GM21529 (cell line): ENCODE results near the gene CCR5.
A peak's percentile ranks its signal among the peaks of the same experiment; 100 is the strongest.
"Not testable (repeated sequence)": the region's sequence is repeated elsewhere in the genome, so short reads cannot be mapped to it uniquely, and the experiment has no call there.

ENCODE experiments used
- ATAC-seq: cut with Tn5 transposase; IDR thresholded peaks from one replicate; pipeline ENCODE4 v1.9.1; 2021; ENCODE audit not compliant: unreplicated experiment

Gene CCR5

DNA sequence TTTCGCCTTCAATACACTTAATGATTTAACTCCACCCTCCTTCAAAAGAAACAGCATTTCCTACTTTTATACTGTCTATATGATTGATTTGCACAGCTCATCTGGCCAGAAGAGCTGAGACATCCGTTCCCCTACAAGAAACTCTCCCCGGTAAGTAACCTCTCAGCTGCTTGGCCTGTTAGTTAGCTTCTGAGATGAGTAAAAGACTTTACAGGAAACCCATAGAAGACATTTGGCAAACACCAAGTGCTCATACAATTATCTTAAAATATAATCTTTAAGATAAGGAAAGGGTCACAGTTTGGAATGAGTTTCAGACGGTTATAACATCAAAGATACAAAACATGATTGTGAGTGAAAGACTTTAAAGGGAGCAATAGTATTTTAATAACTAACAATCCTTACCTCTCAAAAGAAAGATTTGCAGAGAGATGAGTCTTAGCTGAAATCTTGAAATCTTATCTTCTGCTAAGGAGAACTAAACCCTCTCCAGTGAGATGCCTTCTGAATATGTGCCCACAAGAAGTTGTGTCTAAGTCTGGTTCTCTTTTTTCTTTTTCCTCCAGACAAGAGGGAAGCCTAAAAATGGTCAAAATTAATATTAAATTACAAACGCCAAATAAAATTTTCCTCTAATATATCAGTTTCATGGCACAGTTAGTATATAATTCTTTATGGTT, at the start of gene CCR5:
Gene CCR5, plus strand, starts transcription at position 108 of the 680 bp plus-strand sequence. CDS start 1,957 bp downstream, outside the sequence.
- ATAC-seq: no peak

DNA sequence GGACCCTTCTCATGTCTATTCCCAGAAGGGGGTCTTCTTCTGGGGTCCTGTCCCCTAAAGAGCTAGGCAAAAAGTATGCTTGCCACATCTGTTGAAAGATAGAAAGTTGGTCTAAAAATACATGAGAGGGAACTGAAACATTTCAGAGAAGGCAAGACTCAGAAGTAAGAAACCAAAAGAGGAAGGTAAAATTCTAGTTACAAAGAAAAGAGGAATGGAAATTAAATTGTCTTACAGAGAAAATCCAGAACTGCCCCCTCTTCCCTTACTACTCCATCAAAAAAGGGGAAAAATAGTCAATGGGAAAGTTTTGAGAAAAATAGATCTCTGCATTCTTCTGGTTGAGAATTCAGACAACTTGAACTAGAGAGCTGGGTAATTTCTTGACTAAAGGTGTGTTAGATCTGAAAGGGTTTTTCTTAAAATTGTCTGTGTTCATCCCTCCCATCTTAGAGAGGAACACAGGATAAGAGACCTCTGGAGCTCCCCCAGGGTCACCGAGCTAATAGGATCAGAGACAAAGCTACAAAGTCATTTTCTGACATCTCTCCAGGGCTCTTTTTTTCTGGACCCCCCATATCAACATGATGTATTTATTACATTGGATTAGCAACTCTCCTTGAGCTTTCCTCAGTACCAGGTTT, 49.2 kb upstream of the CCR5 start:
- ATAC-seq: peak; percentile 75

DNA sequence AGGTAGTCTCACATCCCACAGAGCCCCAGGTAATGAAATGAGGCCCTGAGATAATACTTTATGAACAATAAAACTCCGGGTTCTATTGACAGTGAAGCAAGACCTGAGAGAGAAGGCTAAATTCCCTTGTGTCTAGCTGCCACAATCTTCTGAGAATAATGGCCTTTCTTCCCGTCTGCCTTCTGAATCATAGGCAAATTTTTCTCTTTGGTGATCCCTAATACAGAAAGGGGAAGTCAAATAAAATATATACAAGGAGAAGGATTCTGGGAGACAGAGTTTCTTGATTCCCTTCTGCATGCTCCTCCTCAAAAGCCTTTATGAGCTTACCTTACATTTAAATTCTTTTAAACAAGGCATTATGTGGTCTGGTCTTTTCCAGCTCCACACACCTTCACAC, 46.7 kb upstream of the CCR5 start:
- no peak for ATAC-seq

DNA sequence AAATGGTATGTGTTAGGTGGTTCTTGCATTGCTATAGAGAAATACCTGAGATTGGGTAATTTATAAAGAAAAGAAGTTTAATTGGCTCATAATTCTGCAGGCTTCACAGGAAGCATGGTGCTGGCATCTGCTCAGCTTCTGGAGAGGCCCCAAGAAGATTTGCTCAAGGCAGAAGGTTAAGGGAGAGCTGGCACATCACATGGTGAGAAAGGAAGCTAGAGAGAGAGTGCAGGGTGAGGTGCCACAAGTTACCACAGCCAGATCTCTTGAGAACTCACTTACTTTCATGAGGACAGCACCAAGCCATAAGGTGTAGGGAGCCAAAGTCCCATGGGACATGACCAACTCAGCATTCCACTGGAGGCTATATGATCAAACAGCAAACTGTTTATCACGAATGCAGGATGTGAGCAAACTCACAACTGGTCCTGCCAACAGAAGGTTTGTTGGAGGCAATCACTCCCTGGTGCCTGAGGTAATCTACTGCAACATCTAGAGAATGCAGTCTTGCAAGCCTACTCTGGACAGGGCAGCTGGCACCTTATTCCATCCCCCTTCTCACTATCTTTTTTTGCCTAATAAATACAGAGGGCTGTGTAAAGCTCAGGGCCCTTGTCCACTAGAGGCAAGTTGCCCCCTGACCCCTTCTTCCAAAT, 45.0 kb upstream of the CCR5 start:
- no peak for ATAC-seq

DNA sequence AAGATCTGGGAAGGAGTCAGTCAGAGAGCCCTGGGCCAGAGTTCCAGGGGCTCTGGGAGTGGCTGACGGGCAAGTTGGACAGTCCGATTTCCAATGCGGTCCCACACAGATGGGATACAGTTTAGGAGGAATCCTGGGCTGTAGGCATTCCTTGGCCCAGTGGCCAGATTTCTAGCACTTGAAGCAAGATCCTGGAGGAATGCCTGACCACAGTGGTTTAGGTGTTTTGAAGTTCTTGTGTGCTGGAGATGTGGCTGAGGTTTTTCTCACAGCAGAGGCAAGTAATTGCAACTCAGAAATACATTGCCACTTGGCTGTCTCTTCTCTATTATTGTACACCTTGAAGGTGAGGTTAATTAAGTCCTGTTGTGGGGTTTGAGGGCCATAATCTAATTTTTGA, 40.1 kb upstream of the CCR5 start:
- not testable (repeated sequence) for ATAC-seq

DNA sequence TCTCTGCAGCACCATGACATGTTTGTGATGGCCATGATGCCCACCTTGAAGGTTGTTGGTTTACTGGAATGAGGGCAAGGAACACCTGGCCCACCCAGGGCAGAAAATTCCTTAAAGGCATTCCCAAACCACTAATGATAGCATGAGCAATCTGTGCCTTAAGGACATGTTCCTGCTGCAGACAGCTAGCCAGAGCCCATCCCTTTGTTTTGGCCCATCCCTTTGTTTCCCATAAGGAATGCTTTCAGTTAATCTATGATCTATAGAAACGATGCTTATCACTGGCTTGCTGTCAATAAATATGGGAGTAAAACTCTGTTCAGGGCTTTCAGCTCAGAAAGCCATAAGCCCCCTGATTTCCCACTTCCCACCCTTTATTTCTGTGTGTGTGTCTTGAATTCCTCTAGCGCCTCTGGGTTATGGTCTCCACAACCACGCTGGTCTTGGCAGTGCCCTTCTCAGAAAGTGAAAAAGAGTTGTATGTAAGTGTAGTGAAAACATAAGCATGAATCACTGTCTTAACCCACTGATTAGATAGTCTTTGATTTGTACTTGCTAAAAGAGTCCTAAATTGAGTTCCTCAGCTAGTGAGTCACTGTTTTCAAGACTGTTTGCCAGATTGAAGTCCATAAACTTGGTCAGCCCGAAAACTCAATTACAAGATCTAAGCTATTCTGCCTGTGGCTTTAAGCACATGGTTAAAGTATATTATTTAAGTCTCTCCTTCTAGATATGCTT, 35.8 kb upstream of the CCR5 start:
- ATAC-seq: no peak

DNA sequence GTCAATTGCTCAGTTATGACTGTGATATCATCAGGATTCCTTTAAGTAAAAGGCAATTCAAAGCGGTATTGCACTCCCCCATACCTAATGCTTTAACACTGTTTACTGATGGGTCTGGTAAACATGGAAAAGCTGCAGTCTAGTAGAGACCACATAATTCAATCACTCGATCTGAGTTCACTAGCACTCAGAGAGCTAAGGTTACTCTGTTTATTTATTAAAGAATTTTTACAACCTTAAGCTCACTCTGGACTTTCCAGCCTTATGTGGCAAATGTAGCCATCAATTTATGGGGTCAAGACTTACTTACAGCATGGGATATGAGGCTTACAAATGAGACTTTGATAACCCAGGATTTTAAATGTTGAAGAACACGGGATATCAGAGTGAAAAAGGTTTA, 35.2 kb upstream of the CCR5 start:
- no peak for ATAC-seq

DNA sequence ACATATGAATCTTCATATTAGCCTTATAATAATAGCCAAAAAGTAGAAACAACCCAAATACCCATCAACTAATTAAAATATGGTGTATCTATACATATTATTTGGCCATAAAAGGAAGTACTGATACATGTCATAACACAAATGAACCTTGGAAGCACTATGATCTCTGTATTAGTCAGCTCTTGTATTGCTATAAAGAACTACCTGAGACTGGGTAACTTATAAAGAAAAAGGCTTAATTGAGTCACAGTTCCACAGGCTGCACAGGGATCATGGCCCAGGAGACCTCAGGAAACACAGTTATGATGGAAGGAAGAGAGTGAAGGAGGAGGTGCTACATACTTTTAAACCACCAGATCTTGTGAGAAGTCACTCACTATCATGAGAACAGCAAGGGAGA, 32.8 kb upstream of the CCR5 start:
- ATAC-seq: no peak

DNA sequence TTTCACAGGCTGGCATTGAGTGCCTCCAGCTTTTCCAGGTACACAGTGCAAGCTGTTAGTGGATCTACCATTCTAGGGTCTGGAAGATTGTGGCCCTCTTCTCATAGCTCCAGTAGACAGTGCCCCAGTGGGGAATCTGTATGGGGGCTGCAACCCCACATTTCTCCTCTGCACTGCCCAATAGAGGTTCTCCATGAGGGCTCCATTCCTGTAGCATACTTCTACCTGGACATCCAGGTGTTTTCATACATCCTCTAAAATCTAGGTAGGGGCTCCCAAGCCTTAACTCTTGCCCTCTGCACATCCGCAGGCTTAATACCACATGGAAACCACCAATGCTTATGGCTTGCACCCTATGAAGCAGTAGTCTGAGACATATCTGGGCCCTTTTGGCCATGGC, 31.9 kb upstream of the CCR5 start:
- no peak for ATAC-seq

DNA sequence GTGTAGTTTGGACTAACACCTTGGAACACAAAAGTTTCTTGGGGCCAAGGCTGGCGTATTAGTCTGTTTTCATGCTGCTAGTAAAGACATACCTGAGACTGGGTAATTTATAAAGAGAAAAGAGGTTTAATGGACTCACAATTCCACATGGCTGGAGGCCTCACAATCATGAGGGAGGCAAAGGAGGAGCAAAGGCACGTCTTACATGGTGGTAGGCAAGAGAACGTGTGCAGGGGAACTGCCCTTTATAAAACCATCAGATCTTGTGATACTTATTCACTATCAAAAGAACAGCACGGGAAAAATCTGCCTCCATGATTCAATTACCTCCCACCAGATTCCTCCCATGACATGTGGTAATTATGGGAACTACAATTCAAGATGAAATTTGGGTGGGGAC, 26.3 kb upstream of the CCR5 start:
- ATAC-seq: no peak

DNA sequence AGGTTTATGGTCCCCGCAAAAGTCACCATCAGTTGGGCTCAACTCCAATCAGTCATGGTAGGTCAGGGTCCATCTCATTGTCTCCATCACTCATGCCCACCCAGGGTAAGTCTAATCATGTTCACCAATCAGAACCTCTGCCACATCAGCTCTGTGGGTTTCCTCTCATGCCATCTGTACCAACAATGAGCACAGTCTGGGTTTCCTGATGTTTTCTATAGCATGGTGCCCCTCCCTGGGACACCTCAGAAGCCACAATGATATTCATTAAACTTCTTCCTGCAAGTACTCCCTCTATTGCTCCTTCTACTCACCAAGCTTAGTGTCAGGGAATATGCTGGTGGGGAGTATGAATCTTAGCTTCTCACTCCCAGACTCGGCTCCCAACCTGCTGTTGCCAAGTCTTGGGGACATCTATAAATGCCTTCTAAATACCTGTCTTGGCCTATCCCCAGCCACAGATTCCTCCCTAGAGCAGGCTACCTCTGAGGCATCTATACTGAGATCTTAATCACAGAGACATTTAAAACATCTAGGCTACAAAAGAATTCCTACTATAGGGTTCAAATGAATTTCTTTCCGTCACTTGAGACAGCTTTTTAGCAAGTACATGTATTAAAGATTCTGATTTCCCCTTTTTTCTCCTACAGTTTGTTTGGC, 21.8 kb upstream of the CCR5 start:
- ATAC-seq: no peak

DNA sequence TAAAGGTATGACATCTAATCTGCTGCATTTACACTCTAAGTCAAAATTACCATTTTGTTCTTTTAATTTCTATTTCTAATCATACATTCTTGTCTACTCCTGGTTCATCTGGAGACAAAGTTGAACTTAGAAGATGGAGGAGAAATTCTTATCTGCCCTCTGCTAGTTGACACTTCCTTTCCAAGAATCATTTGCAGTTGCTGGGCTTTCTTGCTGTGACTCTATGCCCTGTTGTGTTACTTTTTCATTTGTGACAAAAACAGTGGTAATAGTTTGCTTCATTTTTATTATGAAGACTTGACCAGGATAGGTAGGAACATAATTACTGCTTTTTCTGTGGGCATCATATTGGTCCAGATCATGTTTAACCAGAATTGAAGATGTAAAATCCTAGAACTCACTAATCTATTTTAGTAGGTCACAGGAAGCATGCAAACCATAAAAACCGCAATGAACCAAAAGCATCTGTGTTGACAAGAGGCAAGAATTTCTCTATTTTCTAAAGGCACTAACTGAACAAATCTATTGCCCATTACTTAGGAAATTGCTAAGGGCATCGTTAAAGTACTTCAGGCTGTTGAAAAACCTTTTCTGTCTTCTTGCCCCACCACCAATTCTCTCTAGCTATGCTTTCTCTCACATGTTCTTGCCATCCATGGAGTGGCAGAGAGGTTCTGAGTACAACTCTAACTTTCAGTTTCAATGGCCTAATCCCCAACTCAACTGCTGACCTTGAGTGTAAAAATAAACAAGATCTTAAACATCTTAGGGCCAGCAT, 21.1 kb upstream of the CCR5 start:
- peak; percentile 79 for ATAC-seq

DNA sequence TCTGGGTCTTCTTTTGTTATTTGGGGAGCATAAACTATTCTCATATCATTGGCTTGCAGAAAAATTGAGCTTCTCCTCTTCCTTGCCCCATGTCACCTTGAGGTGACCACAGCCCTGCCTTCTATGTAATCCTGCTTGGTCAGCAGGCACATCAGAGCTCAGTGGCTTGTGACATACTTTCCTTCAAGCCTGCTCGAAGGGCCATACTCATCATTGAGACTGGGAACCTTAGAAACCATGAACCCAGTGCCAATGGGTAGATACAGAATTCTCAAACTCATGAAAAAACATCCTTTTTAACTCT, 20.5 kb upstream of the CCR5 start:
- ATAC-seq: peak; percentile 40

DNA sequence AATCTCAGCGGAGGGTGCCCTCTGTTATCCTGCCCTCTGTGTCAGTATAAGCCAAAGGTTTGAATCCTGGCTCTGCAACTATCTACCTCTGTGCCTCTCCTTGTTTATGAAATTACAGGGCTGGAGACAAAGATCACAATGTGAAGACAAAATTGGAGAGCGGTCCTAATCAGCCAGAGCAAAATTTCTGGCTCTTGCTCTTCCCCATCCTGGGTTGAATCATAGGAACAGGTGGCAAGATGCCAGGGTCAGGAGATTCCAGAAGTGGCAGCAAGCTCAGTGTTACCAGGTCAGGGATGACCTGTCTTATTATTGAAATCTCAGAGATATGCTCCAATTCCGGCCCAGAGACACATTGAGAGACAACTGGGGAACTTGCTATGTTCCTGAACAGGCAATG, 19.1 kb upstream of the CCR5 start:
- no peak for ATAC-seq

DNA sequence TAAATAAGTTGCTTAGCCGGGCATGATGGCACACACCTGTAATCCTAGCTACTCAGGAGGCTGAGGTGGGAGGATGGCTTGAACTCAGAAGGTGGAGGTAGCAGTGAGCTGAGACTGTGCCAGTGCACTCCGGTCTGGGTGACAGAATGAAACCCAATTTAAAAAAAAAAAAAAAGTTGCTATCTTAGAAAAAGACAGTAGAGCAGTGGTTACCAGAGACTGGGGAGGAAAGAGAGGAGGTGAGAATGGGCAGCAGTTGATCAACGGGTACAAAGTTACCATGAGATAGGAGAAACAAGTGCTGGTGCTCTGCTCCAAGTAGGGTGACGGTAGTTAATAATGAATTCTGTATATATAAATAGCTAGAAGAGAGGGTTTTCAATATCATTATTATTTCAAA, 17.7 kb upstream of the CCR5 start:
- no peak for ATAC-seq

DNA sequence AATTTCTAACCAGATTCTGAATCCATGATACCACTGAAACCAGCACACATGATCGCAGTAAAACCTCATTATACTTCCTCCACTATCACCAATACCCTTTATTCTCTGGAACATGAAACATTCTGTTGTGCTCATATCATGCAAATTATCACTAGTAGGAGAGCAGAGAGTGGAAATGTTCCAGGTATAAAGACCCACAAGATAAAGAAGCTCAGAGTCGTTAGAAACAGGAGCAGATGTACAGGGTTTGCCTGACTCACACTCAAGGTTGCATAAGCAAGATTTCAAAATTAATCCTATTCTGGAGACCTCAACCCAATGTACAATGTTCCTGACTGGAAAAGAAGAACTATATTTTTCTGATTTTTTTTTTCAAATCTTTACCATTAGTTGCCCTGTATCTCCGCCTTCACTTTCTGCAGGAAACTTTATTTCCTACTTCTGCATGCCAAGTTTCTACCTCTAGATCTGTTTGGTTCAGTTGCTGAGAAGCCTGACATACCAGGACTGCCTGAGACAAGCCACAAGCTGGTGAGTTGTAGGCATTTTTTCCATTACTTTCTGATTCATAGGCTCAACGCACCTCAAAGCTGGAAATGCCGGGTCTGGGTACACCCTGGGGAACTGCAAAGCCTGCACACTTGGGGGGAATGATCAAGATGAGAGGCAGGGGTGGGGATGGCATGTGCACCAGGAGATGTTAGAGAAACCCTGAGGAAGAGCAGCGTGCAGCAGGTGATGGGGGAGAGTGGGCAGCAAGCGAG, 16.9 kb upstream of the CCR5 start, which contains the start of gene CCR2:
Gene CCR2, plus strand, starts transcription at position 465 of the 764 bp plus-strand sequence. CDS start 3,417 bp downstream, outside the sequence.
- ATAC-seq: no peak

DNA sequence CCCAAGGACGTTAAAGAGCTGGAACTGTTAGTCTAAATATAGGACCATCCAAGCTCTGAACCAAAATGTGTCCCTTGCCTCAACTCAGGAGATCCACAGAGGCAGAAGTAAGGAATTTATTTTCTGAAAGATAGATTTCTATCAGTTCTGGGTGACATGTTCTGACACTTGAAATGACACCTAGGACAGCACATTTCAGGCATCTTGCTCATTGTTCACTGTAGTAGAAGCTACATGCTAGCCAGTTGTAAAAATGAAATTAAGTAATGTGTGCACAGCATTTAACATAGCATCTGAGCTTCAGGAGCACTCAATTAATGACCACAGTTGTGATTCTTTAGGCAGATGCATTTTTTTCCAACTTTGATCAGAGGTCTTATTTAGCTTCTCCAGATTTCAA, 16.3 kb upstream of the CCR5 start:
- ATAC-seq: no peak

DNA sequence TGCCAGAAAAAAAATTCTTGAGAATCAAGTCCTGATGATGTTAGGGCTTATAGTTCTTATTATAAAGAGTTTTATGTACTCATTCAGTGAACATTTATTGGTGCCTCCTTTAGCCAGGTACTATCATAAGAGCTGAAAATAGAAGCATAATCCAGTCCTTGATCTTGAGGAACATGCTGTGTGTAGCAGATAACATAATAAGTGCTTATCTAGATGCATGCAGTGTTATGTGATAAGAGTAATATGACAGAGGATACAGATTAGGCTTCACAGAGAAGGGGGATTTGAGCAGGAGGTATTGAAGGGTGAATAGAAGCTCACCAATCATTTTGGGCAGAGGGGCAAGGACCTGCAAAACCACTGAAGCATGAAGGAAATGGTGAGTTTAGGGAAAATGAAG, 15.8 kb upstream of the CCR5 start:
- ATAC-seq: no peak

DNA sequence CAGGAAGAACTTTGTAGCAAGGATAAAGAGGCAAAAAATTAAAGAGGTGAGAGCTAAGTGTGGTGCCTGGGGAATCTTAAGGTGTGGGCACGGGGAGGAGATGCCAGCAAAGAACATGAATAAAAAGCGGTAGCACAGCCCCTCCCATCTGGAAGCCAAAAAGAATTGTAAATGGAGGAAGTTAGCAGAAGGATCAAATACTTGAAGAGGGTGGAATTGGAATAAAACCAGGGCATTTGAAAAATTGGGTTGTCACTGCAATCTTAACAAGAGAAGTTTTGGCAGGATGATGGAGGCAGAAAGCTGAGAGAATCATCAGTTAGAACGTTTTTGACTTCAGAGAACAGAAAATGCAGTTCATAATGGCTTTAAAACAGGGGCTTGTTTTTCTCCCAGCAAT, 14.5 kb upstream of the CCR5 start:
- no peak for ATAC-seq

DNA sequence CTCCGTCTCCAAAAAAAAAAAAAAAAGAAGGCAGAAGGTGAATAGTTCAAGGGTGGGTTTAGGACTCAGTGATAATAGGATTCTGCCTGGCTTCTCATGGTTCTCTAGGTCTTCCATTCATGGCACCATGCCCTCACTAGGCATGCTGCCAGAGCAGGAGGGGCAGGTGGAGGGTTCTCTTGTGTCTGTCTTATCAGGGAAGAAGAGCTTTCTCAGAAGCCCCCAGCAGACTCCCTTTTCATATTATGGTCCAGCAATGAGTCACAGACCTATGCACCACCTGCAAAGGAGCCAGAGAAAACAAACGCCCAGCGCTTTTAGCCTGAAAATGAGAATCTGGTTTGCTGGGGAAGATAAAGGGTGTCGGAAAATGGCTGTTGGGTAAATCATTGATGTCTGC, 13.8 kb upstream of the CCR5 start:
- no peak for ATAC-seq
